ENCODE measurements around the gene POLG2. TPM values are rescaled to one million over a fixed set of nuclear protein-coding genes. Genes with fewer than 3 reads are reported as not detected.

POLG2 gene
- total and polyA plus RNA-seq, 9 of the 15 experiments (the other 6 are each of a cell fraction or from before 2014, with no cell fraction given) = 13.4 to 44.8 (median 37.0) TPM

GRCh38 chr17:64448665-64449512, 48.0 kb downstream of the POLG2 start, which contains the start of gene MILR1 (continued):
- TF ChIP-seq ZNF449 (CRISPR knock-in tag; IDR thresholded peaks at IDR 0.05) (0 out of 2 replicates have a peak, but pooled peaks have one; percentile 37), KHSRP (IDR thresholded peaks at IDR 0.05) (no peak), ZNF655 (CRISPR knock-in tag; IDR thresholded peaks at IDR 0.05) (no peak), SMARCA4 (IDR thresholded peaks at IDR 0.05) (peak; percentile 89), HMG20A (CRISPR knock-in tag; conservative IDR thresholded peaks at IDR 0.05) (no peak), E2F5 (CRISPR knock-in tag; IDR thresholded peaks at IDR 0.05) (no peak), ZFPM2 (CRISPR knock-in tag; IDR thresholded peaks at IDR 0.05) (no peak), THRAP3 (IDR thresholded peaks at IDR 0.05; ENCODE audit: borderline replicate concordance) (no peak), ZNF398 (CRISPR knock-in tag; IDR thresholded peaks at IDR 0.05) (no peak), GABPA (tag; conservative IDR thresholded peaks at IDR 0.05; ENCODE audit: low read depth) (peak; percentile 56), HEY1 (CRISPR knock-in tag; IDR thresholded peaks at IDR 0.05; ENCODE audit: borderline replicate concordance) (no peak), GTF2B (IDR thresholded peaks at IDR 0.05; ENCODE audit: extremely low read depth, insufficient read length) (no peak), EGR1 (conservative IDR thresholded peaks at IDR 0.05) (no peak), SNIP1 (IDR thresholded peaks at IDR 0.05; ENCODE audit: low read depth) (no peak), SAFB2 (IDR thresholded peaks at IDR 0.05; ENCODE audit: borderline replicate concordance, low read depth, low read length, severe bottlenecking) (no peak), ZFX (CRISPR knock-in tag; IDR thresholded peaks at IDR 0.05) (0 out of 2 replicates have a peak, but pooled peaks have one; percentile 16), HNRNPL (IDR thresholded peaks at IDR 0.05; ENCODE audit: low read depth, low read length) (no peak), ZNF436 (CRISPR knock-in tag; IDR thresholded peaks at IDR 0.05) (no peak)
- TF ChIP-seq, protein P1, sequence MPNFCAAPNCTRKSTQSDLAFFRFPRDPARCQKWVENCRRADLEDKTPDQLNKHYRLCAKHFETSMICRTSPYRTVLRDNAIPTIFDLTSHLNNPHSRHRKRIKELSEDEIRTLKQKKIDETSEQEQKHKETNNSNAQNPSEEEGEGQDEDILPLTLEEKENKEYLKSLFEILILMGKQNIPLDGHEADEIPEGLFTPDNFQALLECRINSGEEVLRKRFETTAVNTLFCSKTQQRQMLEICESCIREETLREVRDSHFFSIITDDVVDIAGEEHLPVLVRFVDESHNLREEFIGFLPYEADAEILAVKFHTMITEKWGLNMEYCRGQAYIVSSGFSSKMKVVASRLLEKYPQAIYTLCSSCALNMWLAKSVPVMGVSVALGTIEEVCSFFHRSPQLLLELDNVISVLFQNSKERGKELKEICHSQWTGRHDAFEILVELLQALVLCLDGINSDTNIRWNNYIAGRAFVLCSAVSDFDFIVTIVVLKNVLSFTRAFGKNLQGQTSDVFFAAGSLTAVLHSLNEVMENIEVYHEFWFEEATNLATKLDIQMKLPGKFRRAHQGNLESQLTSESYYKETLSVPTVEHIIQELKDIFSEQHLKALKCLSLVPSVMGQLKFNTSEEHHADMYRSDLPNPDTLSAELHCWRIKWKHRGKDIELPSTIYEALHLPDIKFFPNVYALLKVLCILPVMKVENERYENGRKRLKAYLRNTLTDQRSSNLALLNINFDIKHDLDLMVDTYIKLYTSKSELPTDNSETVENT (CRISPR knock-in tag; IDR thresholded peaks at IDR 0.05) = no peak
